ENCODE data around the gene CARD11.

The CARD11 gene

DNA sequence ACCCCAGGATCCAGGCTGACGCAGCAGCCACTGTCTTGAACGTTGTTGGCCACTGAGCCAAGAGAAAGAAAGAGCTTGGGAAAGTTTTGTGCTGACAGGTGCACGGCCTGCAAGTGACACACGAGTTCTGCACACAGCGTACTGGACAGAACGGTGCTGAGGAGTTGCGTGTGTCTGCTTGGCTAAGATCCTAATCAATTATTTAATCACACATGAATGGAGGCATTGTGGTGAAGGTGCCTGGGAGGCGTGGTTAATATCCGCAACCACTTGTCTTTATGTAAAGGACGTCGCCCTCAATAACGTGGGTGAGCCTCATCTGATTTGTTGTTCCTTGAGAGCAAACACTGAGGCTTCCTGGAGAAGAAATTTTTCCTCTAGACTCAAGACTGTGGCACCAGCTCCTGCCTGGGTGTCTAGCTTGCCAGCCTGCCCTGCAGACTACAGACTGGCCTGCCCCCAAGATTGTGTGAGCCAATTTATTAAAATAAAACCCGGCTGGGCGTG lies 183.0 kb downstream of the CARD11 start:
- Histone ChIP-seq H3K4me1 (ENCODE audit: low read depth, poor library complexity, severe bottlenecking) (peaks cover 13% of the 10 kb centered on the region), H3K9ac (no peak overlapping the region), H3K79me2 (ENCODE audit: insufficient read depth, low read depth) (no peaks in the 10 kb centered on the region), H3K4me2 (no peak overlapping the region), H3K27me3 (ENCODE audit: insufficient read depth, low read depth) (no peaks in the 10 kb centered on the region), H3K36me3 (ENCODE audit: insufficient read depth) (no peaks in the 10 kb centered on the region), H4K20me1 (ENCODE audit: insufficient read depth) (no peaks in the 10 kb centered on the region), H3K4me3 (IDR thresholded peaks at IDR 0.05; ENCODE audit: insufficient read depth, low read depth, low read length) (no peak overlapping the region), H2AFZ (ENCODE audit: low read depth) (no peak overlapping the region), H3K27ac (no peak overlapping the region)
- TF ChIP-seq, protein P1, sequence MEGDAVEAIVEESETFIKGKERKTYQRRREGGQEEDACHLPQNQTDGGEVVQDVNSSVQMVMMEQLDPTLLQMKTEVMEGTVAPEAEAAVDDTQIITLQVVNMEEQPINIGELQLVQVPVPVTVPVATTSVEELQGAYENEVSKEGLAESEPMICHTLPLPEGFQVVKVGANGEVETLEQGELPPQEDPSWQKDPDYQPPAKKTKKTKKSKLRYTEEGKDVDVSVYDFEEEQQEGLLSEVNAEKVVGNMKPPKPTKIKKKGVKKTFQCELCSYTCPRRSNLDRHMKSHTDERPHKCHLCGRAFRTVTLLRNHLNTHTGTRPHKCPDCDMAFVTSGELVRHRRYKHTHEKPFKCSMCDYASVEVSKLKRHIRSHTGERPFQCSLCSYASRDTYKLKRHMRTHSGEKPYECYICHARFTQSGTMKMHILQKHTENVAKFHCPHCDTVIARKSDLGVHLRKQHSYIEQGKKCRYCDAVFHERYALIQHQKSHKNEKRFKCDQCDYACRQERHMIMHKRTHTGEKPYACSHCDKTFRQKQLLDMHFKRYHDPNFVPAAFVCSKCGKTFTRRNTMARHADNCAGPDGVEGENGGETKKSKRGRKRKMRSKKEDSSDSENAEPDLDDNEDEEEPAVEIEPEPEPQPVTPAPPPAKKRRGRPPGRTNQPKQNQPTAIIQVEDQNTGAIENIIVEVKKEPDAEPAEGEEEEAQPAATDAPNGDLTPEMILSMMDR (conservative IDR thresholded peaks at IDR 0.05; ENCODE audit: low read depth, low read length), result no peak

DNA sequence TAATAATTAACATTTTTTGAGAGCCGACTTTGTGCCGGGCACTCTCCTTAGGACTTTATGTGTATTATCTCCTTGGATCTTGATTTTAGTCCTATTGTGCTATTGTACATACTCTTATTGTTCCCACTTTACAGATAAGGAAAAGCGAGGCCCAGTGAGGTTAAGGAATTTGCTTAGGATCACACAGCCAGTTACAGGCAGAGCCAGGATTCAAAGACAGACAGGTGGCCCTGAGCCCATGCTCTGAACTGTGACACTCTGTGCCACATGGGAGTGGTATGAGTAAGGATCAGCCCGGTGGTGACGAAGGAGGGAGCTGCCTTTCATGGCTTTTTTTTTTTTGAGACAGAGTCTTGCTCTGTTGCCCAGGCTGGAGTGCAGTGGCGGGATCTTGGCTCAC lies 183.7 kb downstream of the CARD11 start:
- Histone ChIP-seq H3K4me3 (IDR thresholded peaks at IDR 0.05; ENCODE audit: insufficient read depth, low read depth, low read length) (no peak overlapping the region), H3K79me2 (ENCODE audit: insufficient read depth, low read depth) (no peaks in the 10 kb centered on the region), H3K36me3 (ENCODE audit: insufficient read depth) (no peaks in the 10 kb centered on the region), H3K27me3 (ENCODE audit: insufficient read depth, low read depth) (no peaks in the 10 kb centered on the region), H3K27ac (no peak overlapping the region), H3K4me2 (no peak overlapping the region), H3K4me1 (ENCODE audit: low read depth, poor library complexity, severe bottlenecking) (peaks cover 13% of the 10 kb centered on the region), H4K20me1 (ENCODE audit: insufficient read depth) (no peaks in the 10 kb centered on the region), H3K9ac (no peak overlapping the region), H2AFZ (ENCODE audit: low read depth) (no peak overlapping the region)
- TF ChIP-seq, protein P1 (conservative IDR thresholded peaks at IDR 0.05; ENCODE audit: low read depth, low read length), result no peak

DNA sequence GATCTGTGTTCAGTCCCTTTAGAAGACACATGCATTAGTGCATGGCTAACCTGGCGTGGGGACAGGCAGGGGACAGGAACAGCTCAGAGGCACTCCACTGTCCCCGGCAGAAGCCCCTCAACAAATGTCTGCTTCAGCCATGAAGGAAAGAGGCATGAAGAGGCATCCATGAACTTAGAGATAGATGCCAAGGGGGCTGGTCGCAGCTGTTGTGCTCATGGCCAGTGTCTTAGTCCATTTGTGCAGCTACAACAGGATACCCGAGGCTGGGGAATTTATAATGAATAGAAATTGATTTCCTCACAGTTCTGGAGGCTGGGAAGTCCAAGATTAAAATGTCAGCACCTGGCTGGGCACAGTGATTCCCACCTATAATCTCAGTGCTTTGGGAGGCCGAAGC lies 185.0 kb downstream of the CARD11 start:
- no peaks in the 10 kb centered on the region for H3K27me3 ChIP-seq (ENCODE audit: insufficient read depth, low read depth)
- no peak overlapping the region for H2AFZ ChIP-seq (ENCODE audit: low read depth)
- H3K36me3 ChIP-seq (ENCODE audit: insufficient read depth), result no peaks in the 10 kb centered on the region
- no peaks in the 10 kb centered on the region for H3K79me2 ChIP-seq (ENCODE audit: insufficient read depth, low read depth)
- H3K4me1 ChIP-seq (ENCODE audit: low read depth, poor library complexity, severe bottlenecking), result peaks cover 6% of the 10 kb centered on the region
- H3K4me3 ChIP-seq (IDR thresholded peaks at IDR 0.05; ENCODE audit: insufficient read depth, low read depth, low read length), result no peak overlapping the region
- no peak overlapping the region for H3K4me2 ChIP-seq
- H3K9ac ChIP-seq, result no peak overlapping the region
- no peak overlapping the region for H3K27ac ChIP-seq
- no peaks in the 10 kb centered on the region for H4K20me1 ChIP-seq (ENCODE audit: insufficient read depth)
- TF ChIP-seq, protein P1 (conservative IDR thresholded peaks at IDR 0.05; ENCODE audit: low read depth, low read length), result no peak

DNA sequence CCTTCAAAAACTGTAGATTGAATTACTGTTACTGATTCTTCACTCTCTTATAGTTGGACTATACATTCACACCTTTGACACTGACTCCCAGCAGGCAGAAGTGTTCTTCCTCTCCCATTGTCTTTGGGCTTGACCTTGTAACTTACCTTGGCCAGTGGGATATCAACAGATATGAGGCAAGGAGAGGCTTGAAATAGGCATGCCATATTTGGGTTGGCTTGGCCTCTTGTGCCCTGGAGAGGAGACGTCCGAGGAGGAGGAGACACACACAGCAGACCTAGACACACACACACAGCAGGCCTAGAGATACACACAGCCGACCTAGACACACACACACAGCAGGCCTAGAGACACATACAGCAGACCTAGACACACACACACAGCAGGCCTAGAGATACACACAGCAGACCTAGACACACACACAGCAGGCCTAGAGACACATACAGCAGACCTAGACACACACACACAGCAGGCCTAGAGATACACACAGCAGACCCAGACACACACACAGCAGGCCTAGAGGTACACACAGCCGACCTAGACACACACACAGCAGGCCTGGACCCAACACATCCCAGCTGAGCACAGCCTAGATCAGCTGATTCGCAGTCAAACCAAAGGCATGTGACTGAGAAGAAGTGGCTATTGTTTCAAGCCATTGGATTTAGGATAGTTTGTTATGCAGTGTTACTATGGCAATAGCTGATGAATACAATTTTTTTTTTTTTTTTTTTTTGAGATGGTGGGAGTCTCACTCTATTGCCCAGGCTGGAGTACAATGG lies 187.1 kb downstream of the CARD11 start:
- H3K9ac ChIP-seq, result no peak overlapping the region
- no peak overlapping the region for H3K4me2 ChIP-seq
- H3K4me3 ChIP-seq (IDR thresholded peaks at IDR 0.05; ENCODE audit: insufficient read depth, low read depth, low read length), result no peak overlapping the region
- no peaks in the 10 kb centered on the region for H3K36me3 ChIP-seq (ENCODE audit: insufficient read depth)
- no peak overlapping the region for H2AFZ ChIP-seq (ENCODE audit: low read depth)
- H3K4me1 ChIP-seq (ENCODE audit: low read depth, poor library complexity, severe bottlenecking), result no peaks in the 10 kb centered on the region
- no peaks in the 10 kb centered on the region for H3K27me3 ChIP-seq (ENCODE audit: insufficient read depth, low read depth)
- no peak overlapping the region for H3K27ac ChIP-seq
- TF ChIP-seq, protein P1 (conservative IDR thresholded peaks at IDR 0.05; ENCODE audit: low read depth, low read length), result no peak
- no peaks in the 10 kb centered on the region for H4K20me1 ChIP-seq (ENCODE audit: insufficient read depth)
- no peaks in the 10 kb centered on the region for H3K79me2 ChIP-seq (ENCODE audit: insufficient read depth, low read depth)

Measured in KMS-11 (cell line).